ENCODE results near the gene LSG1. TPM values are rescaled to one million over a fixed set of nuclear protein-coding genes. Genes with fewer than 3 reads are reported as not detected.

Gene LSG1
- total and polyA plus RNA-seq, 12 donors, result 12.5 to 56.0 (median 23.1) TPM

DNA sequence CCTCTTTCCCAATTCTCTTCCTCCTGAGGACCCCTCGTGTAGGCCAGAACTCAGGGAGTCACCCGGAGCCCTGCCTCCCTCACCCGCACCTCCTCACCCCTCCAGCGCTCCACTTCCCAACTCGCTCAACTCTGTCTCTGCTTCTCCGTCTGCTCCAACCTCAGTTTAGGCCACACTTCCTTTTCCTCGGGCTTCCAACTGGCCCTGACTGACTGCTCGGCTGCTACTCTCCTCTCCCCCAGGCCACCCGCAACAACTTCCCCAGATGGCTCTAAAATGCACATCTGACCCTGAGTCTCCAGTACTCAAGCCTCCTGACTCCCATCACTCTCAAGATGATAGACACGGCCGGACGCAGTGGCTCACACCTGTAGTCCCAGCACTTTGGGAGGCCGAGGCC is 62.4 kb downstream of the LSG1 start:
- TF ChIP-seq POLR2A (IDR thresholded peaks at IDR 0.05), result no peak
- TF ChIP-seq, protein P1, sequence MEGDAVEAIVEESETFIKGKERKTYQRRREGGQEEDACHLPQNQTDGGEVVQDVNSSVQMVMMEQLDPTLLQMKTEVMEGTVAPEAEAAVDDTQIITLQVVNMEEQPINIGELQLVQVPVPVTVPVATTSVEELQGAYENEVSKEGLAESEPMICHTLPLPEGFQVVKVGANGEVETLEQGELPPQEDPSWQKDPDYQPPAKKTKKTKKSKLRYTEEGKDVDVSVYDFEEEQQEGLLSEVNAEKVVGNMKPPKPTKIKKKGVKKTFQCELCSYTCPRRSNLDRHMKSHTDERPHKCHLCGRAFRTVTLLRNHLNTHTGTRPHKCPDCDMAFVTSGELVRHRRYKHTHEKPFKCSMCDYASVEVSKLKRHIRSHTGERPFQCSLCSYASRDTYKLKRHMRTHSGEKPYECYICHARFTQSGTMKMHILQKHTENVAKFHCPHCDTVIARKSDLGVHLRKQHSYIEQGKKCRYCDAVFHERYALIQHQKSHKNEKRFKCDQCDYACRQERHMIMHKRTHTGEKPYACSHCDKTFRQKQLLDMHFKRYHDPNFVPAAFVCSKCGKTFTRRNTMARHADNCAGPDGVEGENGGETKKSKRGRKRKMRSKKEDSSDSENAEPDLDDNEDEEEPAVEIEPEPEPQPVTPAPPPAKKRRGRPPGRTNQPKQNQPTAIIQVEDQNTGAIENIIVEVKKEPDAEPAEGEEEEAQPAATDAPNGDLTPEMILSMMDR (IDR thresholded peaks at IDR 0.05), result no peak
- WGBS, 4 donors, result 84 to 91% (median 87%) methylated on average over 13 of the region's 13 CpGs
- H3K27me3 ChIP-seq, result no peaks in the 10 kb centered on the region
- no peaks in the 10 kb centered on the region for H3K36me3 ChIP-seq (replicated peaks in 1 of 2)
- intact Hi-C loops (cut with DNase I), result no loop called here
- no peaks in the 10 kb centered on the region for H3K4me1 ChIP-seq (replicated peaks in 1 of 2)
- no peaks in the 10 kb centered on the region for H3K9me3 ChIP-seq (replicated peaks in 1 of 3)
- no peak overlapping the region for H3K27ac ChIP-seq
- DNase-seq, result no peak
- no peak overlapping the region for H3K4me3 ChIP-seq

DNA sequence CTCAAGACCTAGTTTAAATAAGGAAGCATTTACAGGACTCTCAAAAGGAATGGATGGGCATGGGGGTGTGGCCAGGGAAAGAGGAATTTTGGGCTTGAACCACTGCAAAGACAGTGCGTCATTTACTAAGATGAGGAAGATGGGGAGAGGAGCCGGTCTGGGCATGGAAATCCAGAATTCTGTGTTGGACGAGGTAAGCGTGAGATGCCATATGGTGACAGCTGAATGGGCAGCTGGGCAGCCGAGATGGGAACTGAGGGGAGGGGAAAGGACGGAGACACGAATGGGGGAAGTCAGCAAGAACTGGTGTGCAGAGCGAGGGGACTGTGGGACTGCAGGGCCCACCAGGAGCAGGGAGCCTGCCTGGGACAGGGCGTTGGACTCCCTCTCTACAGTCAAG is 63.0 kb downstream of the LSG1 start:
- intact Hi-C loops (cut with DNase I), result no loop called here
- WGBS, 4 donors, result 86 to 91% (median 88%) methylated on average over 9 of the region's 9 CpGs
- Histone ChIP-seq H3K27ac (no peak overlapping the region), H3K36me3 (replicated peaks in 1 of 2) (no peaks in the 10 kb centered on the region), H3K4me3 (no peak overlapping the region), H3K9me3 (replicated peaks in 1 of 3) (no peaks in the 10 kb centered on the region), H3K4me1 (replicated peaks in 1 of 2) (no peaks in the 10 kb centered on the region), H3K27me3 (no peaks in the 10 kb centered on the region)
- no peak for DNase-seq
- TF ChIP-seq POLR2A (IDR thresholded peaks at IDR 0.05), result no peak
- TF ChIP-seq, protein P1 (IDR thresholded peaks at IDR 0.05), result no peak

DNA sequence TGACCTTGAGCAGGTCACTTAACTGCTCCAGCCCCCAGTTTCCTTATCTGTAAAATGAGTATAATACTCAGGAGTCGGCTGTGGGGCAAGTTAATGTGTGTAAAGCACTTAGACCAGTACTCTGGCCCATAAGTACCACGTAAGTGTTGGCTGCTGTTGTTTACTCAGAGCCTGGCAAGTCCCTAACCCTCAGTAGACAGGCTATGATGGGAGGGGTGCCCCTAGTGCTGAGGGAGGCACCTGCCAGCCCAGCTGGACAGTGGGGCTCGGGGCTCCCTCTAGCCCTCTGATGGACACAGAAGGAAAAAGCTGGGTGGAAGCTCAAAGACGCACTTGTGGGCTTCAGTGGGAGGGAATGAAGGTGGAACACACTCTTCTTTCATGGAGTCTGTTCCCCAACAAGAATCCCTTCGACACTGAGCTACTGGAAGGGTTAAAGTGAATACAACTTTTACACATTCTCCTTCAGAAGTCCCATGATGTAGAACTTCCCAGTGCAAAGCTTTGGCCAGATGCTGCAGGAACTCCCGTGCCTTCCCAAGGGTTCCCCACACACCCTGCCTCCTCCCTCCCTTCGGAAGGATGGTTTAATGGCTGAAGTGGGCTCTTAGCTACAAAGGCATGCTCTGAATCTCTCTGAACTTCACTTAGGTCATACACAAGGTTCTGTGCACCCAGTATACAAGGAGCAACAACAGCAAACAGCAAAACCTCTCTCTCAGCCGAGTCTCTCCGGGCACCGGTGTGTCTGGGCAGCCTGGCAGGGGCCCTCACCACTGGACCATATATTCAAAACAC is 64.2 kb downstream of the LSG1 start:
- H3K4me1 ChIP-seq (replicated peaks in 1 of 2), result no peaks in the 10 kb centered on the region
- H3K9me3 ChIP-seq (replicated peaks in 1 of 3), result no peaks in the 10 kb centered on the region
- no peak overlapping the region for H3K27ac ChIP-seq
- H3K4me3 ChIP-seq, result no peak overlapping the region
- no peaks in the 10 kb centered on the region for H3K27me3 ChIP-seq
- WGBS, 4 donors, result 84 to 88% (median 86%) methylated on average over 10 of the region's 10 CpGs
- no peak for TF ChIP-seq POLR2A (IDR thresholded peaks at IDR 0.05)
- TF ChIP-seq, protein P1 (IDR thresholded peaks at IDR 0.05), result no peak
- intact Hi-C loops (cut with DNase I), result no loop called here
- no peaks in the 10 kb centered on the region for H3K36me3 ChIP-seq (replicated peaks in 1 of 2)
- DNase-seq, result no peak

DNA sequence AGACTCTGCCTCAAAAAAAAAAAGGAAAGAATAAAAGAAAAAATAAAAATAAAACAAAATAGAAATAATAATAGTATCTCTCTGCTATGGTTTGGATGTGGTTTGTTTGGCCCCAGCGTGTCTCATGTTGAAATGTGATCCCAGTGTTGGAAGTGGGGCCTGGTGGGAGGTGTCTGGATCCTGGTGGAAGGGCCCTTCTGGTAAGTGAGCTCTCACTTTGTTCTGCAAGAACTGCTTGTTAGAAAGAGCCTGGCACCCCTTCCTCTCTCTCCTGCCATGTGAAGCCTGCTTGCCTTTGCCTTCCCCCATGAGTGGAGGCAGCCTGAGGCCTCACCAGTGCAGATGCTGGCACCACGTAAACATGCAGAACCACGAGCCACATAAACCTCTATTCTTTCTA is 65.0 kb downstream of the LSG1 start:
- intact Hi-C loops (cut with DNase I), result no loop called here
- no peak for TF ChIP-seq POLR2A (IDR thresholded peaks at IDR 0.05)
- TF ChIP-seq, protein P1 (IDR thresholded peaks at IDR 0.05), result no peak
- H3K4me3 ChIP-seq, result no peak overlapping the region
- no peaks in the 10 kb centered on the region for H3K27me3 ChIP-seq
- H3K4me1 ChIP-seq (replicated peaks in 1 of 2), result no peaks in the 10 kb centered on the region
- H3K27ac ChIP-seq, result no peak overlapping the region
- WGBS, 4 donors, result 84 to 100% (median 94%) methylated on average over 3 of the region's 3 CpGs
- H3K36me3 ChIP-seq (replicated peaks in 1 of 2), result no peaks in the 10 kb centered on the region
- DNase-seq, result no peak
- H3K9me3 ChIP-seq (replicated peaks in 1 of 3), result no peaks in the 10 kb centered on the region

Data from adrenal gland (tissue), 12 donors.